Activated CD8-positive, alpha-beta T cell treated with anti-CD3 and anti-CD28 coated beads, Interleukin-2, amount 10 ng/mL, durations not matched to agents 7 days and 5 days (primary cell): ENCODE results near the gene EXOSC2. TPM values are rescaled to one million over a fixed set of nuclear protein-coding genes. Genes with fewer than 3 reads are reported as not detected.

Experiments used
- ATAC-seq: fragments of 150-1000 bp; cut with Tn5 transposase; one replicate; pipeline ENCODE4 v1.10.0; 2021; ENCODE audit warnings: moderate library complexity
- CTCF ChIA-PET: fragments of 350-600 bp; sonication (Branson Sonifier 250); formaldehyde crosslinking; loops from one replicate; lab custom pipeline; 2021; ENCODE audit warnings: antibody characterized with exemption; lab: Charles Lee
- POLR2A ChIA-PET: fragments of 350-600 bp; sonication (Branson Sonifier 250); formaldehyde crosslinking; loops from one replicate; lab custom pipeline; 2021; ENCODE audit warnings: antibody characterized with exemption; lab: Charles Lee
- DNase-seq: peaks from one replicate; pipeline ENCODE4 v3.0.0-alpha.2; 2020
- H3K27ac Mint-ChIP-seq: one replicate; pipeline ENCODE4 v1.8.0; 2021; ENCODE audit warnings: mild to moderate bottlenecking, mixed read lengths
- H3K27me3 Mint-ChIP-seq: one replicate; pipeline ENCODE4 v1.8.0; 2021; ENCODE audit warnings: low read depth, mixed read lengths
- H3K36me3 Mint-ChIP-seq: one replicate; pipeline ENCODE4 v1.8.0; 2021; ENCODE audit warnings: low read depth, mixed read lengths
- H3K4me1 Mint-ChIP-seq: one replicate; pipeline ENCODE4 v1.8.0; 2021; ENCODE audit warnings: low read depth, mixed read lengths
- H3K4me3 Mint-ChIP-seq: one replicate; pipeline ENCODE4 v1.8.0; 2021; ENCODE audit warnings: mild to moderate bottlenecking, mixed read lengths
- H3K9me3 Mint-ChIP-seq: one replicate; pipeline ENCODE4 v1.8.0; 2022; ENCODE audit warnings: mixed read lengths; ENCODE audit not compliant: insufficient read depth
- total RNA-seq, 2 experiments: library from RNA; stranded (reverse); gene quantifications; one replicate each; pipeline ENCODE4 v1.2.3, GENCODE V29; 2021

EXOSC2 gene
- total RNA-seq, 2 experiments from 2014 or later, result 59.6 to 61.6 TPM

DNA sequence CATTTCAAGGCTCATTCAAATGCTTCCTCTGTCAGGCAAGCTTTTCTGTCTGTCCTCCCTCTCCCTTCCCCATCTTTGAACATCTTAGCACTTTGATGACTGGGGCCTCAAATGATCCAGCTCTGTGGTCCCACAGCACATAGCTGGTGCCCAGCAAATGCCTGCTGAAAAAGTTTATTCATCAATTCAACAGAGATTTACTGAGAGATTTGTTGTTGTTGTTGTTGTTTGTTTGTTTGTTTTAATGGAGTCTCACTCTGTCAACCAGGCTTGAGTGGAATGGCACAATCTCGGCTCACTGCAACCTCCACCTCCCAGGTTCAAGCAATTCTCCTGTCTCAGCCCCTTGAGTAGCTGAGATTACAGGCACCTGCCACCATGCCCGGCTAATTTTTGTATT lies 6.0 kb upstream of the EXOSC2 start:
- Mint-ChIP-seq H3K4me3 (no peak overlapping the region), H3K27ac (no peak overlapping the region), H3K4me1 (peaks cover 19% of the 10 kb centered on the region), H3K27me3 (peaks cover 18% of the 10 kb centered on the region), H3K9me3 (no peaks in the 10 kb centered on the region), H3K36me3 (no peaks in the 10 kb centered on the region)
- ATAC-seq (no peak), DNase-seq (no peak)
- CTCF ChIA-PET, result interaction anchor here (1.2 to 1.3 kb wide), 2 partner anchors 14 to 19 kb away, joined by 4 read pairs; no protein-coding TSS in a partner anchor
- POLR2A ChIA-PET, result no interaction called here

DNA sequence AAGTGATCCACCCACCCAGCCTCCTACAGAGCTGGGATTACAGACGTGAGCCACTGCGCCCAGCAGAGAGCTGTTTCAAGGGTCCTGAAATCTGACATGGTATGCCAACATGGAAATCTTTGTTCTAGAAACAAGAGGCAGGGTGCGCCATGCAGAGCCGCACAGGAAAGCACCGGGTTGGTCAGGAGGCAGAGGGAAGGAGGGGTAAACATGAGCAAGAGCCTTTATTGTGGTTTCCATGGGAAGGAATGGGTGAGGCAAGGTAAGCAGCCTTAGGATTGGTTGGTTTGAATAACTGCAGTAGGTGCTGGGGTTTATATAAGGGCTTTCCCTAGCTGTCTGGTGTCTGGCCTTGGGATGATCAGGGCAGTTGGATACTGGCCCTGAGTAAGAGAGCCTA lies 5.5 kb upstream of the EXOSC2 start:
- no peaks in the 10 kb centered on the region for H3K36me3 Mint-ChIP-seq
- H3K4me3 Mint-ChIP-seq, result no peak overlapping the region
- ChIA-PET CTCF (interaction anchor here (1.2 to 1.3 kb wide), 2 partner anchors 13 to 19 kb away, joined by 4 read pairs; no protein-coding TSS in a partner anchor), POLR2A (no interaction called here)
- H3K27ac Mint-ChIP-seq, result no peak overlapping the region
- H3K9me3 Mint-ChIP-seq, result no peaks in the 10 kb centered on the region
- H3K27me3 Mint-ChIP-seq, result peaks cover 18% of the 10 kb centered on the region
- no peak for DNase-seq
- no peak for ATAC-seq
- H3K4me1 Mint-ChIP-seq, result peaks cover 24% of the 10 kb centered on the region

DNA sequence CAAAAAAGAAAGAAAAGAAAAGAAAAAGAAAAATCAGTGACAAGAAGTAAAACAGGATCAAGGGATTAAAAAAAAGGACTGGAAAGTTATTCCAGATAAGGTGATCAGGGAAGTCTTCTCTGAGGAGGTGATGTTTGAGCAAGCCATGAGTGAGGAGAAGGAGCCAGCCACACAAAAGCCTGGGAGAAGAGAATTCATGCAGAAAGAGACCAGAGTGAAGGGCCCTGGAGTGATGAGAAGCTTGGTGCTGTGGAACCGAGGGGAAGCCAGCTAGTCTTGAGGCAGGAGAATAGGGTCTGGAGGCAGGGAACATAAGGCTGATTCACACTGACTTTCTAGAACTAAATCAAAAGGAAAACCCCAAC lies 4.0 kb upstream of the EXOSC2 start:
- no peak overlapping the region for H3K4me3 Mint-ChIP-seq
- CTCF ChIA-PET, result interaction anchor here (2.5 kb wide), 1 partner anchor 12 kb away, joined by 20 read pairs; no protein-coding TSS in a partner anchor

DNA sequence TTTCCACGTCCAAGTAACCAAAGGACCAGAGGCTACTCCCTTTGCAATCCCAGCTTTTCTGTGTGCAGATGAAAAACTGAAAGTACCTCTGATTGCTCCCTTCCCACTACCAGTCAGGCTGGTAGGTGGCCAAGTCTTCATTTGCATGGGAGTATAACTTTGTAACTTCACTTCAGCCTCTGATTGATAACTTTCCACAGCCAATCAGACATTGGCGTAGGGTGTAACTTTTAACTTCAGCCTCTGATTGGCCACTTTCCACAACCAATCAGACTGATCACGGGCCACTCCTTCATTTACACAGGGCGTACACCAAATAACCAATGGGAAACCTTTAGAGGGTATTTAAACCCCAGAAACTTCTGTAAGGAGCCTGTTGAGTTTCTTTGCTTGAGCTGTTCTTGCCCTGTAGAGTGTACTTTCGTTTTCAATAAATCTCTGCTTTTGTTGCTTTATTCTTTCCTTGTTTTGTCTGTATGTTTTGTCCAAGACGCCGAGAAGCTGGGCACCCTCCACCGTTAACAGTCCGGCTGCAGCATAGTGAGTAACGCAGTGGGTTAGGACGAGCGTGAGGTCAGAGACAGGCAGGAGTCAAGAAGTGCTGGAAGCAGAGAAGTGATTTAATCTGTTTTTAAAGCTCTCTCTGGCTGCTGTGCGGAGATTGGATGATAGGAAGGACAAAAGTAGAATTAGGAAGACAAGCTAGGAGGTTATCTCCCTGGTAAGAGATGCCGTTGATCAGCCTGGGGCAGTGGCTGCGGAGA lies 3.5 kb upstream of the EXOSC2 start:
- CTCF ChIA-PET, result interaction anchor here (0.7 to 2.5 kb wide), 2 partner anchors 11 to 17 kb away, joined by 3 to 20 read pairs; no protein-coding TSS in a partner anchor
- H3K4me1 Mint-ChIP-seq, result peaks cover 34% of the 10 kb centered on the region
- DNase-seq (no peak), ATAC-seq (no peak)
- H3K27ac Mint-ChIP-seq, result no peak overlapping the region
- POLR2A ChIA-PET, result no interaction called here
- peaks cover 11% of the 10 kb centered on the region for H3K36me3 Mint-ChIP-seq
- H3K9me3 Mint-ChIP-seq, result no peaks in the 10 kb centered on the region
- peaks cover 18% of the 10 kb centered on the region for H3K27me3 Mint-ChIP-seq
- no peak overlapping the region for H3K4me3 Mint-ChIP-seq

More for the DNA sequence above, 4.0 kb upstream of the EXOSC2 start:
- Mint-ChIP-seq H3K36me3 (peaks cover 8% of the 10 kb centered on the region), H3K9me3 (no peaks in the 10 kb centered on the region), H3K27ac (no peak overlapping the region), H3K27me3 (peaks cover 18% of the 10 kb centered on the region), H3K4me1 (peaks cover 30% of the 10 kb centered on the region)
- POLR2A ChIA-PET, result no interaction called here
- DNase-seq, result no peak
- ATAC-seq, result no peak

DNA sequence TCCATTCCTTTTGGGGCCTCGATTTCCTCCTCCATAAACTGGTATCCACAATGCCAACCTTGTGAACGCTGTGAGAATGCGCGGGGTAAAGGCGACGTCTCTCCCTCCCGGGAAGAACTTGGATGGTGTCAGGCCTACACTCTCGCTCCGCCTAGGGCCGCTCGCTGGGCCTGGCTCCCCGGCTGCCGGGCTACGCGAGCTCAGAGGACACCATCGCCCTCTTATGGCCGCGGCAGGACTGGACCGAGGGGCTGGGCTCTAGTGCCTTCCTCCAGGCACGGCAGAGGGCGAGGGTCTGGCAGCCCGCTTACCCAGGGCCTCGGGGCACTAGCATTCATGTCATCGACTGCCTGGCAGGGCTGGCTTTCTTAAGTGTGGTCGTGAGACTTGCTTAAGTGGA lies 1.3 kb upstream of the EXOSC2 start:
- H3K9me3 Mint-ChIP-seq, result no peaks in the 10 kb centered on the region
- H3K36me3 Mint-ChIP-seq, result peaks cover 28% of the 10 kb centered on the region
- POLR2A ChIA-PET, result interaction anchor here (2.2 kb wide), 1 partner anchor 21 kb away, joined by 11 read pairs; no protein-coding TSS in a partner anchor
- ATAC-seq (no peak), DNase-seq (no peak)
- peaks cover 50% of the 10 kb centered on the region for H3K4me1 Mint-ChIP-seq
- CTCF ChIA-PET, result interaction anchor here (1.4 to 3.3 kb wide), 7 partner anchors 8 to 229 kb away, joined by 5 to 34 read pairs (median 17); no protein-coding TSS in a partner anchor
- H3K4me3 Mint-ChIP-seq, result no peak overlapping the region
- H3K27me3 Mint-ChIP-seq, result peaks cover 15% of the 10 kb centered on the region
- no peak overlapping the region for H3K27ac Mint-ChIP-seq

DNA sequence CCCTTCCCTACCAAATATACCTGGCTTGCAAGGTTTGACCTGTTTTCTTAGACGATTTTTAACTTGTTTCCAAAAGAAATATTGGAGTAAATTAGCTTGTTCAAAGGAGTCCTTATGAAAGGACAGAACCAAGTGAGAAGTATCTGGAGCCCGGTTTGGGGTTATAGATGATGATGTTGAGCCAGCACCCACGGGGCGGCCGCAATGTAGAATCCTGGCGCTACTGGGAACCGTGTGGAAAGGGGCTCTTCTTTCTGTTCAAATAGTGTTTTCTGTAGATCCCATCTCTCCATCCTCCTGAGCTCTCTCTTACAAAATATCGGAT lies 517 bp upstream of the EXOSC2 start:
- Mint-ChIP-seq H3K4me3 (peak overlapping the region; percentile 96), H3K9me3 (no peaks in the 10 kb centered on the region), H3K4me1 (peaks cover 54% of the 10 kb centered on the region), H3K27me3 (peaks cover 11% of the 10 kb centered on the region), H3K36me3 (peaks cover 33% of the 10 kb centered on the region), H3K27ac (peak overlapping the region; percentile 93)
- ChIA-PET CTCF (interaction anchor here (0.8 to 3.3 kb wide), 9 partner anchors 9 to 233 kb away, joined by 3 to 34 read pairs (median 8); no protein-coding TSS in a partner anchor), POLR2A (interaction anchor here (0.6 to 2.2 kb wide), 5 partner anchors 11 to 28 kb away, joined by 3 to 11 read pairs (median 4); partner anchors contain the start of gene PRDM12)
- DNase-seq (no peak), ATAC-seq (no peak)

DNA sequence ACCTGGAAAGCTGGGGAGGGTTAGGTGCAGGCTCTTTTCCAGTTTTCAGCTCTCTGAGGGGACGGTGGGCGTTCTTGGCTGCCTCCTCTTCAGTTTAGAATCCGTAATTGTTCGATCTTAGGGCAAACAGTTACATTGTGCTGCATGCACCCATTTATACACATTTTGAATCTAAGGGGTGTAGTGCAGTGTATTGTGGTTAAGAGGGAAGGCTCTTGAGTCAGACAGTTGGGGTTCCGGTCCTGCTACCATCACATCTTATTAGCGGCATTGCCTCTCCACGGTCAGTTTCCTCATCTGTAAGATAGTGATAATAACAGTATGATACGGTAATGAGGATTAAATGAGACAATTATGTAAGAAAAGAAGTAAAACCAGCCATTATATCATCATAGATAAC lies 625 bp downstream of the EXOSC2 start:
- peaks cover 43% of the 10 kb centered on the region for H3K36me3 Mint-ChIP-seq
- H3K27ac Mint-ChIP-seq, result peak overlapping the region; percentile 93
- DNase-seq (peak; percentile 31), ATAC-seq (peak; percentile 21)
- peaks cover 62% of the 10 kb centered on the region for H3K4me1 Mint-ChIP-seq
- no peaks in the 10 kb centered on the region for H3K9me3 Mint-ChIP-seq
- H3K27me3 Mint-ChIP-seq, result peaks cover 7% of the 10 kb centered on the region
- H3K4me3 Mint-ChIP-seq, result peak overlapping the region; percentile 96
- ChIA-PET POLR2A (interaction anchor here (1.3 to 2.2 kb wide), 3 partner anchors 10 to 30 kb away, joined by 3 to 11 read pairs (median 4); partner anchors contain the start of gene PRDM12), CTCF (interaction anchor here (0.7 to 3.3 kb wide), 6 partner anchors 8 to 64 kb away, joined by 3 to 34 read pairs (median 20); no protein-coding TSS in a partner anchor)

DNA sequence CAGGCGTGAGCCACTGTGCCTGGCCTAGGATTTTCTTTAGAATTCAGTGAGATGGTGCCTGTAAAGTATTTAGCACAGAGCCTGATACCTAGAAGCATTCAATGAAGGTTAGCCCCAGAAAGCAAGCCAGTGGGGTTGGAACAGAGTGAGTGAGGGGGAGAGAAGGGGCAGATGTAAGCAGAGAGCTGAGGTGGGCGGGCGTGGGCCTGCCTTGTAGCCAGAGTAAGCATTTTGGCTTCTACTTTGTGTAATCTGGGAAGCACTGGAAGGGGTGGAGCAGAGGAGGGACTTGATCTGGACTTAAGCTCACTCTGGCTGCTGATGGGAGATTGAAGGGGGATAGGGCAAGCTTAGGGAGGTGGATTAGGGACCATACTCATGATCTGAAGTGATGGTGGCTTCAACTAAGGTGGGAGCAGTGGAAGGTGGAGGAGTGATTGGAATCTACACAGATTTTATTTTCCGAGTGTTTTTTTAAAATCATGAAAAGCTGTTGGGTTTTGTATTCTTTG lies 2.6 kb downstream of the EXOSC2 start:
- CTCF ChIA-PET, result interaction anchor here (0.6 to 1.0 kb wide), 6 partner anchors 10 to 236 kb away, joined by 3 to 4 read pairs (median 3); no protein-coding TSS in a partner anchor
- no peak overlapping the region for H3K27ac Mint-ChIP-seq
- H3K9me3 Mint-ChIP-seq, result no peaks in the 10 kb centered on the region
- H3K4me1 Mint-ChIP-seq, result peaks cover 55% of the 10 kb centered on the region
- no peaks in the 10 kb centered on the region for H3K27me3 Mint-ChIP-seq
- POLR2A ChIA-PET, result no interaction called here
- ATAC-seq (no peak), DNase-seq (no peak)
- no peak overlapping the region for H3K4me3 Mint-ChIP-seq
- H3K36me3 Mint-ChIP-seq, result peaks cover 52% of the 10 kb centered on the region

DNA sequence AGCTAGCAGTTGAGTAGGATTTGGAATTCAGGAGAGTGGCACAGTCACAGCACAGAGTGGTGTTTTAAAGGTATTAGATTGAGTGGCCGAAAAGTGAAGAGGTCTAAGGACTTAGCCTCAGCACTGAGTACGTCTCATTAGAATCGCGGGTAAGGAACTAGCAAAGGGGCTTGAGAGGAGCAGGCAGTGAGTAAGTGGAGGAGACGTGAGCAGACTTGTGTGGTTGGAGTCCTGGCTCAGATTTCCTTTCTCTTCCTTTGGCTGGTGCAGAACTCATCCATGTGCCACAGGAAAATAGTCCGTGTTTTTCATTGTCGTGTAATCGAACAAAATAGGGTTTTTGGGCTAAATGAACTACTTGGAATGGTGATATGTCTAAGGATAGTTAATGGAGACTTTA lies 3.4 kb downstream of the EXOSC2 start:
- no peak overlapping the region for H3K27ac Mint-ChIP-seq
- CTCF ChIA-PET, result interaction anchor here (0.6 to 1.0 kb wide), 5 partner anchors 9 to 237 kb away, joined by 3 to 4 read pairs (median 3); no protein-coding TSS in a partner anchor
- no peaks in the 10 kb centered on the region for H3K27me3 Mint-ChIP-seq
- no peak for DNase-seq
- H3K4me3 Mint-ChIP-seq, result no peak overlapping the region
- POLR2A ChIA-PET, result no interaction called here
- peaks cover 59% of the 10 kb centered on the region for H3K36me3 Mint-ChIP-seq
- no peaks in the 10 kb centered on the region for H3K9me3 Mint-ChIP-seq
- H3K4me1 Mint-ChIP-seq, result peaks cover 54% of the 10 kb centered on the region
- ATAC-seq, result no peak

DNA sequence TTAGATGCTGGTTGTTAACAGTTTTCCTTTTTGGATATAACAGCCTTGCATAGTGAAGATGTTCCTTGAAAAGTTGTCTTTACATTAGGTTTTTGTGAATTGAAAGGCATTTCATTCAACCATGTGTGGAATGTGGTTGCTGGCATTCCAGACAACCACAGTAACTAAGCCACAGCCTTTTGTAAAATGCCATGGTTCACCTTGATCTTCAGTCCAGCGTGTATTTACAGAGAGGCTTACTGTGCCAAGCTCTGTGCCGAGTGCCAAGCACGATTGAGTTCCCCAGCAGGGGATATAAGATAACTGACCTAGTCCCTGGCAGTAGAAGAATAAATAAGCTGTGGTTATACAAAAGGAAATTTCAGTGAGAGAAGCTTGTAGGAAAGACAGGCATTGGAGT lies 4.9 kb downstream of the EXOSC2 start:
- POLR2A ChIA-PET, result no interaction called here
- peak overlapping the region; percentile 4 for H3K27ac Mint-ChIP-seq
- no peak overlapping the region for H3K4me3 Mint-ChIP-seq
- H3K36me3 Mint-ChIP-seq, result peaks cover 70% of the 10 kb centered on the region
- CTCF ChIA-PET, result interaction anchor here (0.8 to 1.9 kb wide), 3 partner anchors 9 to 34 kb away, joined by 3 to 6 read pairs (median 3); no protein-coding TSS in a partner anchor
- no peak for DNase-seq
- H3K27me3 Mint-ChIP-seq, result no peaks in the 10 kb centered on the region
- peaks cover 43% of the 10 kb centered on the region for H3K4me1 Mint-ChIP-seq
- no peaks in the 10 kb centered on the region for H3K9me3 Mint-ChIP-seq
- ATAC-seq, result no peak

DNA sequence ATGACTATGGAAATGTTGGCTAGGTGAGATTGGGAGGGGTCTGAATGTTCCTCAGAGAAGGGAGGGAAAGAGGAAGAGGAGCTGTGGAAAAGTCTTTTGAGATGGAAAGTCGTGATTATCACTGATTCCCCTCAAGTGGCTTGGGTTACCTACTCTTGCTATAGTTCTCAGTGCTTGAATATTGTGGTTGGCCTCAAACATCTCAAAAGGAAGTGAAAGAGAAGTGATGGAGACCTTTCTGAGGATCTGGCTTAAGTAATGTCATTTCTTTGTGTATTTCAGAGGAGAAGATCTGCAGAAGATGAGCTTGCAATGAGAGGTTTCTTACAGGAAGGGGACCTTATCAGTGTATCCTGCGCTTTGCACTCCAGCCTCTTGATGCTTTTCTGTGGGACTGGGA lies 5.5 kb downstream of the EXOSC2 start:
- Mint-ChIP-seq H3K27ac (peak overlapping the region; percentile 4), H3K27me3 (no peaks in the 10 kb centered on the region), H3K9me3 (no peaks in the 10 kb centered on the region), H3K36me3 (peaks cover 71% of the 10 kb centered on the region), H3K4me3 (no peak overlapping the region), H3K4me1 (peaks cover 43% of the 10 kb centered on the region)
- ATAC-seq (no peak), DNase-seq (no peak)
- ChIA-PET CTCF (interaction anchor here (0.8 to 1.9 kb wide), 3 partner anchors 8 to 33 kb away, joined by 3 to 6 read pairs (median 3); no protein-coding TSS in a partner anchor), POLR2A (interaction anchor here (0.6 kb wide), 1 partner anchor 698 kb away, joined by 4 read pairs; no protein-coding TSS in a partner anchor)
